ENCODE data around the gene ATG16L2.
"Not testable (repeated sequence)": the region's sequence is repeated elsewhere in the genome, so short reads cannot be mapped to it uniquely, and the experiment has no call there.

The ATG16L2 gene

DNA sequence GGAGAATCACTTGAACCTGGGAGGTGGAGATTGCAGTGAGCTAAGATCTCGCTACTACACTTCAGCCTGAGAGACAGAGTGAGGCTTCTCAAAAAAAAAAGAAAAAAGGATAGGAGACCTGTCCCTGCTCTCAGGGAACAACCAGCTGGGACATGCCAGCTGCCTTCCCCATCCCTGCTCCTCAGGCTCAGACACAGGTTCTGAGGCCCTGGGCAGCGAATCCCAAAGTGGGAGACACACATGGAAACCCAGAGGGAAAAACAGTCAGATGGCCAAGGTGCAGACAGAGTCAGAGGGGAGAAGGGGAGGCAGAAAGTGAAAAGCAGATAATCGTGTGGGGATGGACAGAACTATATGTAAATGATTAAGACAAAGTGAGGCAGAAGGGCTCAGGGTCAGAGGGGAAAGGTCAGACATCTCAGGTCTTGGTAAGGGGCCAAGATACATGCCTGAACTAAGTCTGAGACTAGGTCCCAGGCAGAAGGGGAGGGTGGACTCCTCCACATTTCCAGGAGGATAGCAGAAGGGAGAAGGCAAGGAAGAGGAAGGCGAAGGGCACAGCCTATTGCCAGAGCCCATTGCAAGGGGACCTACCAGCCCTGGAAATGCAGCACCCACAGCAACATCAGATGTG is 34.6 kb upstream of the ATG16L2 start:
- DNase-seq: no peak

DNA sequence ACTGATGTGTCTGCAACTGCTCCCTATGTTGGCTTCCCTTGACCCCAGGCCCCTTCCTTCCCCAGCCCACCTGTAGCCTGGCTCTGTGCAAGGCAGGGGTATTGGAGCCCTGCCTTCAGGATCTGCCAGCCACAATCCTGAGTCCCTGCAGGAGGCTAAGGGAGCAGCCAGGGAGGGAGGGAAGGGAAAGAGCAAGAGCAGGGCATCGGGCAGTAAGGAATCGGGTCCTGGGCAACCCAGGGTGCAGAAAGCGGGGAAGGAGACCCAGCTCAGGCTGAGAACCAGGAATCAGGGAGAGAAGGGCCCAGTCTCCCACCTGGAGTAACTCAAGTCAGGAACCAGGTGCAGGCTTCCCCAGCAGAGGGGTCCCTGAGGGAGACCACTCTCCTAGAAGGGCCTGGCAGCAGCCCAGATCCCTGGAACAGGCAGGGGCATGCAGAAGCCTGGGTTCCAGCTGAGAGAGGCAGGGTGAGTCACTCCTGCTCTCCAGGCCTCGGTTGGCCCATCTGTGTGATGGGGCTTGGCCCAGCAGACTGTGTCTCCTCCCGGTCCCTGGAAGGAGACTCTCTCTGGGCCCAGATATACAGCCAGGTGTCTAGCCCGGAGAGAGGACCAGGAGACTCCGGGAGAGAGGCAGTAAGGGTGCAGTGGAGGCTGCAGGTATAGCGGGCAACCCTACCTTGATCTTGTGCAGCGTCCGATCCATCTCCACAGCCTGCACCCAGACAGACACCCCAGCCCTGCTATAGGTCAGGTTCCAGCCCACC is 33.7 kb upstream of the ATG16L2 start:
- no peak for DNase-seq

DNA sequence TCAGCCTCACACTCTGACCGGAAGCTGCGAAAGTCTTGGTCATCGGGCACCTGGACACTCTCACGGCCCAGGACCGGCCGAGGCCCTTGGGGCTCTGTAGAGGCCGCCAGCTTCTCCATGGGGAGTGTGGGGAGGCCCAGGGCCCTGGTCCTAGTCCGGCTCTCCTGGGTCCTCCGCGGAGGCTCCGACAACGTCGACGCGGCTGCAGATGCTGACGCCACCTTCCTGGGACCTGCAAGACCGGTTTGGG is 33.2 kb upstream of the ATG16L2 start:
- DNase-seq: no peak

DNA sequence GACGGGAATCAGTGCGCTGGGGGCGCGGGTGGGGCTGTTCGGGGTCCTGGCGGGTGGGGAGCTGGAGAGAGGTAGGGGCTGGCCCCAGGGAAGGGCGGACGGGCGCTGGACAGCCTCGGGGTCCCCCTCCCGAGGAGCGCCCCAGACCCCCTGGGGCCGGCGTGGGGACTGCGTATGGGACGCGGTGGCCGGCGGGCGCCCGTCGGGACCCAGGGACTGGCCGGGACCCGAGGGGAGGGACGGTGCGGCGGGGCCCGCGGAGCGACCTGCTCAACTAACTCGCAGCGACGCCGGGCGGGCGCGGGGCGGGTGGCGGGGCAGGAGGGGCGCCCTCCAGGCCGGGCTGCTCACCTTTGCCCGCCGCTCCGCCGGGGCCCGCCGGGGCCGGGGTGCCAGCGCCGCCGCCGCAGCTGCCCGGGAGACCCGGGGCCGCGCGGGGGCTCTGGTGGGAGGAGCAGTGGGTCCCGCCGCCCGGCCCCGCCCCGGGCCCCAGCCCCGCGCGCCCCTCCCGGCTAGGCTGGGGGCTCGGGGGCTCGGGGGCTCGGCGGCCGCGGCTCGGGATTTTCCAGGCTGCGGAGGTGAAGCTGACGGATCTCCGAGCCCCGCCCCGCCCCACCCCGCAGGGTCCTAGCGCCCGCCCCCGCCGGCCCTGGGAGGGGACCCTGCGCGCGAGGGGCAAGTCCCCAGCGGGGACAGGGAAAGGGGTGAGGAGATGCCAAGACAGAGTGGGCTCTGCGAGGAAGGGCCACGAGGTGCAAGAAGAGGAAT is 32.7 kb upstream of the ATG16L2 start:
- no peak for DNase-seq

DNA sequence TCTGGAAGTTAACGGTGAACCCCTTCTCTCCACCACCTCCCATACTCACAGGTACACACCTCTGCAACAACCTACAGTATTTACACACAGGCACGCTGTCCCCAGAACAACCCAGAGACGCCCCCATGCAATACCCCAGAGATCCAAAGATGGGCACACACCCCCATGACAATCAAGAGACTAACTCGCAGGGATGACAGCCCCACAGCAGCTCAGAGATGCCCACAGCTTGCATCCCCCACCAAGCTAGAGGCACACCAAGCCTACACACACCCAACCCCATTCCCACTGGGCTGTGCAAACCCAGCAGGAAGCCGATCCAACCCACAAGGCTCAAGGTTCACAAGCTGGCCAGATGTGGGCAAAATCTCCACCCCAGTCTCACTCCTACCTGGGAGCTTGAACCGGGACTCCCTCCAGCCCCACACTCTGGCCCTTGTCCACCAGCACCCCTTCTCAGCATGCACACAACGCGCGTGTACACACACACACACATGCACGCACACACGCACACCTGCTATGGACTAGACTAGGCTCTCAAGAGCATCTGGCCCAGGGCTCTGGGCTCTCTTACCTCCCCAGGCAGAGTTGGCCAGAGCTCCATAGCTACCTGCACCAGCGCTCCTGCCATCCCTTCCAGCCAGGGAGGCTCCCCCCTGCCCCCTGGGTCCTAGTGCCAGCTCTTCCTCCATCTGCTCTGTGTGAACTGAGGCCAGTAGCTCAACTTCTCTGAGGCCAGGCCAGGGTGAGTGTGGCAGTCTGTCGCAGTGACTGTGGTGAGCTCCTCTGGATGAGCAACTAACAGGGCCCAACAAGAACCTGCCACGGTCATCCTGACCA is 31.9 kb upstream of the ATG16L2 start:
- DNase-seq: no peak

DNA sequence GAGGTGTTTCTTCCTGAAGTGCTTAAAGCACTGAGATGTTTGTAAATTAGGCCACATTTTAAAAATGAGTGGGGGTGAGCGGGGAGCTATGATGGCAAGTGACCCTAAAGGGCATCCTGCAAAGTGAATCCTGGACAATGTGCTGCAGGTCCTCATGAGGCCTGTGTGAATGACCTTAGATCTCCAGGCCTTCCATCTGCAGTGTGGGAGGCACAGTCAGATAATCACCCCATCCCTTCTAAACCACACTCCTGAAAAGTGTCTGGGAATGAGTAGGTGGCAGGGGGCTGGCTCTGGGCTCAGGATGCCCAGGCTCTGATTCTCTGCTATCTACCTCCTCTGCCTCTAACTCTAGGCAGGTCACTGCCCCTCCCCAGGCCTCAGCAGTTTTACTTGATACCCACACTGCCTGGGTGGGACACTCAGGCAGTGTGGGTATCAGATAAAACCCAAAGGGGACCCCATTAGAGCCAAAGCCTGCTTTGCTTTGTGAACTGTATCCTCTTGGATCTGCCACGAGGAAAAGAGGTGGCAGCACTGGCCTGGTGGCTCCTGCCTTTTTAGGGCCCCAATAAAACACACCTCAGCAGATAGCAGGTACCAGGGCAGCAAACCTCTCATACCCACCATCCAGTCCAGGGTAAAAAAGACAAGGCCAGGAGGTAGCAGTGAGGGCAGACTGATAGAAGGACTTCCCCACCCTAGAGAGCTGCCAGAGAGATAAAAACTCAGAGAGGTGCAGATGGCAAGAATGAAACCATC is 30.9 kb upstream of the ATG16L2 start:
- DNase-seq: no peak

DNA sequence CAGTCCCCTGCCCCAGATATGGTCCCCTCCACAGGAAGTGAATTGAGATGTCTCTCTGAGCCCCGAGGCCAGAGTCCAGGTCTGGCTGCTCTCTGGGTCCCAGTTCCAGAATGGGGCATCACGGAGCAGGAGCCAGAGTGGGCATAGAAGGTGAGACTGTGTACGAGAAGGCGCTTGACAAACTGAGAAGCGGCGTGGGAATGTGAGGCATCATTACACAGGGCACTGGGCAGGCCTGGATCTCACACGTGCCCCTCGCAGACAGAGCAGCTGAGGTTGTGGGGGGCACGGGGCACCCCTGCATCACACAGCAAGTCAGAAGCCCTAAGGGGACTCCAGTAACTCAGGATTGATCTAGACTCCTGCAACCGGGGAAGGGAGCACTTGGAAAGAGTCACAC is 29.5 kb upstream of the ATG16L2 start:
- no peak for DNase-seq

DNA sequence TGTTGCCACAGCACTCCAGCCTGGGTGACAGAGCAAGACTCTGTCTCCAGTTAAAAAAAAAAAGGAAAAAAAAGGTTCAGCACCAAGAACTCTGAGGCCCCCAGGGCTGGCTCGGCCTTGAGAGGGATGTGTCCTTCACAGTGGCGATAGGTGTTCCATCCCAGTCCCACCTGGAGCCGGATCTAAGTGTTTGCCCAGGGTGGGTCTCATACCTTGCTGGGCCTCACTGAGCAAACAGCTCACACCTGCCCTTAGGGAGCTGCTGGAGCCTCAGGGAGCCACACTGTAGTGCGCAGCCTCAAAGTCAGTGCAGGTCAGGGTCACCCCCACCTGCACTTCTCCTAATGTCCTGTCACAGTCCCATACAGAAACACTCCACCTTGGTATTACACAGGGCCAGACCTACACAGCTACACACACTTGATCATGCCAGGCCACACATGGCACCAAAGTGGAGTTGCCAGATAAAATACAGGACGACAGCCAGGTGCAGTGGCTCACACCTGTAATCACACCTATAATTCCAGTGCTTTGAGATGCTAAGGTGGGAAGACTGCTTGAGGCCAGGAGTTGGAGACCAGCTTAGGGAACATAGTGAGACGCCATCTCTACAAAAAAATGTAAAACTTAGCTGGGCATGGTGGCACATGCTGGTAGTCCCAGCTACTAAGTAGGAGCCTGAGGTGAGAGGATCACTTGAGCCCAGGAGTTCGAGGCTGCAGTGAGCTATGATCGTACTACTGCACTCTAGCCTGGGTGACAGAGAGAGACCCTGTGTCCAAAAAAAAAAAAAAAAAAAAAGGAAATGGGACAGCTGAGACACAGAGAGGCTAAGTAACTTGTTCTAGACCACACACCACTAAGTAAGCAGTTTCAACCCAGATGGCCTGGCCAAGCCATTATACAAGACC is 27.7 kb upstream of the ATG16L2 start:
- DNase-seq: no peak

DNA sequence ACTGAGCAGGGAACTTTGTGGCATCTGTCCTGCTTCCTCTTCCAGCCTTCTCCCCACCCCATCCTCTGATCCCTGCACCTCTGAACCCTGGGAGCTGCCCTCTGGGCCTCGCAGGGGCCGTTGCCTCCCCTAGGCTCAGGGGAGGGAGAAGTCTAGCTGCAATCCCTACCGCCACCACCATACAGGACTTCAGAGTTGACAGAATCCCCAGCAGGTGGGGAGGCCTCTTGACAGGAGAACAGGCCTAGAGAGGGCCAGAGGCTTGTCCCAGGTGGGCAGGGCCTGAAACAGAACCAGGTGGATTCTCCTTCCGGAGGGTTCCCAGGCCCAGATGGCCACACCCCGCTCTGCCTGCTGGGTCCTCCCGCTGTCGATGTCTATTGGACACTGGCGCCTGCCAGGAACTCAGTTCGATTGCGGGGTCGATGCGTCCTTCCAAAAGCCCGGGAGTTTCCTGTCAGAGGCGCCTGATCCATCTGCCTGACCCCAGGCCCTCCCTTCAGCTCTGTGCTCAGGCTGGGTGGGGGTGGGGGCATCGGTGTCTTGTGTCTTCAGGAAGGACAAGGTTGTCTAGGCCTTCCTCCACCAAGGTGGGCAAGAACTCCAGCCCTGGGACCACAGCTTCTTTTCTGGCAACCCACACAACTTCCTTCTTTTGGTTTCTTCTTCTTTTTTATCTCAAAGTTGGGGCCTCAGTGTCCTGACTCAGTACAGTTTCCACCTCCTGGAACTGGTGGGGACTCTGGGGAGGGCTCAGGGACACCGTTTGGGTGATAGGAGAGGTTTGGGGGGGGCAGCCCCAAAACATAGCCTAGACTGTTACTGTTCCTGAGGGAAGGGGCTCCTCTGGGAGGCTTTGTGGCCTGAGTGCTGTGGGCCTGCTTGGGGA is 26.8 kb upstream of the ATG16L2 start:
- DNase-seq: no peak

DNA sequence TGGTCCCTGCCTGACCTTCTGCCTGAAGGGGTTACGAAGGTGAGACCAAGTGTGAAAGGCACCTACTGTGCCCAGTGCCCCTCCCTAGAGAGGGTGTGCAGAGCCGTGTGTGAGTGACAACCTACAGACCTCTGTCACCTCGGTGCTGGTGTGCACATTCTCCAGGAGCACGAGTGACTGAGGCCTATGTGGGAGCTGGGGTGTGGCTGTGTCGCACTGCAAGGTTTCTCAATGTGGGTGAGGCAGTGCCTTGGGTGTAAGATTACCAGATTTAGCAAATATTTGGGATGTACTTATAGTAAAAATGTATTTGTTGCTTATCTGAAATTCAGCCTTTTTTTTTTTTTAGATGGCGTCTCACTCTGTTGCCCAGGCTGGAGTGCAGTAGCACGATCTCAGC is 26.0 kb upstream of the ATG16L2 start:
- no peak for DNase-seq

DNA sequence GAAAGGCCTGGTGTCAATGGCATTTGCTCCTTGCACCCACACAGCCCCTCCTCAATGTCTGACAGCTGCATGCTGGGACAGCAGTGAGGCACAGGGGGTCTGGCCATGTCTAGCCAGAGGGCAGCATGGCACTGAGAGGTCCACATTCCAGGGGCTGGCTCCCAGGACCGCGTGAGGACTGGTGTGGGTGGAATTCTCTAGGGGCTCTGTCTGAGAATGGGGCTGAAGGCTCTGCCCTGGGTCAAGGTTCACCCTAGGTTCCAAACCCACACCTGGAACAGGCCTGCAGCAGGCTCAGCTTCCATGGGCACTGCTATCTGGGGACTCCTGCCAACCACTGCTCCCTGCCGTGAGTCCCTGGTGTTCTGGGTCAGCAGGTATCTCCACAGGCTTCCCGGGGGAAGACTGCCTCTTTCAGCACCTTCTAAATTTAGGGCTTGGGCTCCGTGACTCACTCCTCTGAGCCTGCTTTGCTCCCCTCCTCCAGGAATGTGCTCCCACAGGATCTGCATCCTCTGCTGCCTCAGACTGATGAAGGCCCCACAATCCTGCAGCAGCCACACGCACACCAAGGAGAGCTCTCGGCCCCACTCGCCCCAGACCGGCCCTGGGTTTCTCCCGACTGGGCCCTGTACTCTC is 24.6 kb upstream of the ATG16L2 start:
- peak; percentile 67 for DNase-seq

DNA sequence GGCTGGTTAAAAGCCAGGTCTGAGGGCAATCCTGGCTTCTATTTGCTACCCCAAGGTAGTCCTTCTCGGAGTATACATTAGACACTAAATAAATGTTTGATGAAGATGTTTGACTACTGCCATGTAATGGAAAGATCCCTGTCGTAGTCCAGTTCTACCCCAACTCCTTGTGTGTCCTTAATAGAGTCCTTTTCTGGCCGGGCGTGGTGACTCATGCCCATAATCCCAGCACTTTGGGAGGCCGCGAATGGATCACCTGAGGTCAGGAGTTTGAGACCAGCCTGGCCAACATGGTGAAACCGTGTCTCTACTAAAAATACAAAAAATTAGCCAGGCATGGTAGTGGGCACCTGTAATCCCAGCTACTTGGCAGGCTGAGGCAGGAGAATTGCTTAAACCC is 23.0 kb upstream of the ATG16L2 start:
- DNase-seq: not testable (repeated sequence)

DNA sequence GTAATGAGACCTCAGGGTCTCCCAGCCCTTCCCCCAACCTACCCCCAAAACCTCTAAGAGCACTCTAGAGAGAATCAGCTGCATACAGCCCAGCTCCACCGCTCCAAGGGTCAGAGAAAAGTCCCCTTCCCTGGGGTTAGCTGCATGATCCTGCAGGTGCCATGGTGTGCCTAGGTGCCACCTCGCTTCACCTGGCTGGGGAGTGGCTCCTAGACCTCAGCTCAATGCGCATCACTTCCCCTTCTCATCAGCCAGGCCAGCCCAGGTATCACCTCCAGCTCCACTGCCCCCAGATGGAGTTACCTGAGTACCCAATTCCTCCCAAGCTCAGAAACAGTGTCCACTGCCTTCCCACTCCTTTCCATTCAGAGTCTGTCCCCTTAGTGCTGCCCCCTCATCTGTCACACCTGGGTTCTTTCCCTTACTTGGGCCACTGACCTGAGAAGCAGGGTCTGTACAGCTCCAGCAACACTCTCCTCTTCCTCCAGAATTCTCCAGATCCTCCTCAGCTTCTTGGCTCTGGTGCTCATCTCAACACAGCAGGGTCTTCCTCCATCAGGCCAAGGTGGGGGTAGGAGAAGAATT is 21.7 kb upstream of the ATG16L2 start:
- no peak for DNase-seq

DNA sequence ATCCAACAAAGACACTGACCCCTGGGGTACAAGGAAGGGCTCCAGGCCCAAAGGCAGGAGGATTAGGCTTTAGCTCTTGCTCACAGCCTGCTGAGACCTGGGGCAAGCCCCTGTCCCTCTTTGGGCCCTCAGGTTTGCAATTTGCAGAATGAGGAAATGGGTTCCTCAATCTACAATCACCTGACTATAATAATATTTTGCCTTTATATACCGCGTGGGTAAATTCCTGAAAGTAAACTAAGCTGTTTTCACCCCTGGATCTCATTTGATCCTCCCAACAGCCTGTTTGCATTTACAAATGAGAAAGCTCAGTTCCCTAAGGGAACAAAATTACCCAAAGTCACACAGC is 21.2 kb upstream of the ATG16L2 start:
- no peak for DNase-seq

DNA sequence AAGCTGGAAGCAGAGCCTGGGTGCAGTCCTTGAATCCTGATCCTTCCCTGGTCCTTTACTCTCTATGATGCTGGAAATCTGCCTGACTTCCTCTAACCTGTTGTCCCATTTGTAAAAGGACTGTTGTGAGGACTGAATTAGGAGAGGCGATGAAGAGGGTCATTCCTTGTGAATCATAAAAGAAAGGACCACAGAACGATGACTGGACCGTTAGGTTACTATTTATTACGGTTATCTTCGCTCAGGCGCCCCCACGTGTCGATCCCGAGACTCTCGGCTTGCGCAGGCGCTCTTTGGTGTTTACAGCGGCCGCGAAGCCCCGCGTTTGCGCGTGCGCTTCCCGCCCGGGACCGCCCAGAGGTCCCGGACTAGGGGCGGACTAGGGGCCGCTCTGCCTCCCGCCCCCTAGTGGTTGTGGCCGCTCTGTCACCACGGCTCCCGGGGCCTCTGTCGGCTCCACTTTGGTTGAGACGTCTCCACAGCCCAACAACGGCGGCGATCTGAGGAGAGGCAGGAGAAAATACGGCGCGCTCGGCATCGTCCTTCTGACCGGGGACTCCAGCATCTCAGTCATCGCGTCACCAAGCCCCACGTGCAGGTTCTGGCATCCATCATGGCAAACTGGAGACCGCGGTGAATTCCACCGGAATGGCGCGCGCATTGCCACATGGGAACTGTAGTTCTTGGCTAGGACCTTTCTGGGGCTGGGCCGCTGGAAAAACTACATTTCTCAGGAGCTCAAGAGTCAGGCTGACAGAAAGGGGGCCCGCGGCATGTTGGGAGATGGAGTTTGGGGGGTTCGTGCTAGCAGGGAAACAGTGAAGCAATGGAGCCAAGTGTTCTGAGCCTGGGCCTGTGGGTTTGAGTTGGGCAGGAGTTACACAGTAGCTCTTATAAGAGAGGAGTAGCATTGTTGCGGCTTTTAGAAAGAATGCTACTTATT is 20.5 kb upstream of the ATG16L2 start, which contains the start of gene STARD10:
STARD10 (minus strand) TSS at position 623 of the 943 bp plus-strand sequence. CDS start 12,866 bp downstream, outside the sequence.
- peak; percentile 88 for DNase-seq

DNA sequence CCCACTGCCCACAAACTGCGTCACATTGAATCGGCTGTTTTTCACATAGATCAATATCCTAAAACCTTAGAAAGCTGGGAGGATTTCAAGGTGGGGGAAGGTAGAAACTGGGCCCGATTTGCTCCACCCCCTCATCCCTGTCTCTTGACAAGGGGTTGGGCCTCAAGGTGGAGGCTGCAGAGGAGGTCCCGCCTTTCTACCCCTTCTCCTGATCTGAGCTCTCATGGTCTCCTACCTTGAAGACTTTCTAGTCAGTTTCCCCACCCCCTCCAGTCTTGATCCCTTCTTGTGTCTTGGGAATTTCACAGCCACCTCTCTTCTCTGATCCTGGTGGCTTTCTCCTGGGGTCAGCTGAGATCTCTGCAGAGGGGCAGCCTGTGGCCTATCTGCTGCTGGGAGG is 15.8 kb upstream of the ATG16L2 start:
- DNase-seq: no peak

DNA sequence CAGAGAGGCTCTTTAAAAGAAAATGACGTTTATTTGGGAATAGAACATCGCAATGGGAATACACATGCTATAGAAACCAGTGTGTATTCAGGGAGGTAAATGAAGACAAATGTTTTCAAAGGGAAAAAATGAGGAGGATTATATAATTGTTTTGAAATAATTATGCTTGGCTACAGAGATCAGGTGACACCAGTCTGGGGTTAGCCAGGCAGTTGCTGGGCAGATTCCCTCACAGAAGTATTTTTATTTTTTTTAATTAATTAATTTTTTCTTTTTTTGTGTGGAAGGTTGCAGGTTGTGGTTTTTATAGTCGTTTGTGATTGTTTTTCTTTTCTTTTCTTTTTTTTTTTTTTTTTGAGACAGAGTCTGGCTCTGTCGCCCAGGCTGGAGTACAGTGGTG is 14.8 kb upstream of the ATG16L2 start:
- no peak for DNase-seq

DNA sequence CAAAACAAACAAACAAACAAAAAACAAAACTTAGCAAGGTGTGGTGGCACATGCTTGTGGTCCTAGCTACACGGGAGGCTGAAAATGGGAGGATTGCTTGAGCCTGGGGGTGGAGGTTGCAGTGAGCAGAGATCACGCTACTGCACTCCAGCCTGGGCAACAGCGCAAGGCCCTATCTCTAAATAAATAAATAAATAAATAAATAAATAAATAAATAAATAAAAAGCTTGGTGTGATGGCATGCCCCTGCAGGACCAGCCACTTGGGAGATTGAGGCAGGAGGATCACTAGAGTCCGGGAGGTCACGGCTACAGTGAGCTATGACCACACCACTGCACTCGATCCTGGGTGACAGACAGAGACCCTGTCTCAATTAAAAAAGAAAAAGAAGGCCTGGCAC is 11.4 kb upstream of the ATG16L2 start:
- no peak for DNase-seq
